GM18519 (cell line): ENCODE results near the gene DDX20.
"Not testable (repeated sequence)": the region's sequence is repeated elsewhere in the genome, so short reads cannot be mapped to it uniquely, and the experiment has no call there.

ENCODE experiments used
- ATAC-seq: cut with Tn5 transposase; IDR thresholded peaks from one replicate; pipeline ENCODE4 v1.9.1; 2021; ENCODE audit warnings: mild to moderate bottlenecking, moderate library complexity; ENCODE audit not compliant: unreplicated experiment, low FRiP score

DDX20 gene

GRCh38 chr1:111733183-111733991, 22.3 kb upstream of the DDX20 start:
- ATAC-seq = no peak

GRCh38 chr1:111733992-111734341, 21.7 kb upstream of the DDX20 start:
- no peak for ATAC-seq

GRCh38 chr1:111734426-111734825, 21.3 kb upstream of the DDX20 start:
- ATAC-seq = no peak

GRCh38 chr1:111734856-111735255, 20.8 kb upstream of the DDX20 start:
- no peak for ATAC-seq

- ATAC-seq = no peak
These were observed 20.4 kb upstream of the DDX20 start for GRCh38 chr1:111735321-111735720.

GRCh38 chr1:111735858-111736544, 19.7 kb upstream of the DDX20 start:
- ATAC-seq = no peak

- ATAC-seq = no peak
These were observed 19.0 kb upstream of the DDX20 start for GRCh38 chr1:111736548-111737215.

GRCh38 chr1:111737216-111738132, 18.2 kb upstream of the DDX20 start:
- ATAC-seq = no peak

- no peak for ATAC-seq
These were observed 17.6 kb upstream of the DDX20 start for GRCh38 chr1:111738133-111738435.

- ATAC-seq = peak; percentile 29
These were observed 17.1 kb upstream of the DDX20 start for GRCh38 chr1:111738436-111739193.

- ATAC-seq = peak; percentile 66
These were observed 16.3 kb upstream of the DDX20 start, which contains the start of gene INKA2 for GRCh38 chr1:111739194-111739924. Gene INKA2, minus strand, starts transcription at chr1:111739395. Its CDS starts 153 bp downstream, at chr1:111739242.

GRCh38 chr1:111739925-111740765, 15.6 kb upstream of the DDX20 start:
- ATAC-seq = no peak

GRCh38 chr1:111742292-111742691, 13.4 kb upstream of the DDX20 start:
- not testable (repeated sequence) for ATAC-seq

GRCh38 chr1:111742938-111743549, 12.7 kb upstream of the DDX20 start:
- ATAC-seq = no peak

GRCh38 chr1:111743679-111744101, 12.0 kb upstream of the DDX20 start:
- ATAC-seq = no peak

GRCh38 chr1:111745675-111746613, 9.8 kb upstream of the DDX20 start:
- ATAC-seq = no peak

GRCh38 chr1:111746614-111746999, 9.1 kb upstream of the DDX20 start:
- ATAC-seq = no peak
